GM12801 (cell line): ENCODE data around the gene CCL26.

Source experiments
- TF ChIP-seq, protein P1 (sequence below): IDR thresholded peaks from one replicate; pipeline ENCODE4 v1.5.1; 2011; ENCODE audit warnings: control low read depth; ENCODE audit not compliant: insufficient read length; ENCODE audit errors: extremely low read depth

The CCL26 gene

DNA sequence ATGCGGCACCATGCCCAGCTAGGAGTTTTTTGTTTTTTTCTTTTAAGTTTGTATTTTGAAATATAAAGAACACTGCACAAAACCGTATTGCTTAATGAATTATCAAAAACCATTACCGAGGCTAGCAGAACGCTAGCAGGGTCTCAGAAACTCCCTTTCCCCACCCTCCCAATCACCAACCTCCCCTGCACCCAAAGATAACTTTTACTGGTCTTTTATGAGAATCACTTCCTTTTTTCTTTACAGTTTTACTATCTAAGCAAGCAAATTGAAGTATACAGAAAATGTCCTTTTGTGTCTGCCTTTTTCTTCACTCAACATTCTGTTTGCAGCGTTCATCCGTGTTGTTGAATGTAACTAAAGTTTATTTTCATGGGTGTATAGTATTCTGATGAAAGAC lies 46.7 kb downstream of the CCL26 start:
- TF ChIP-seq, protein P1, sequence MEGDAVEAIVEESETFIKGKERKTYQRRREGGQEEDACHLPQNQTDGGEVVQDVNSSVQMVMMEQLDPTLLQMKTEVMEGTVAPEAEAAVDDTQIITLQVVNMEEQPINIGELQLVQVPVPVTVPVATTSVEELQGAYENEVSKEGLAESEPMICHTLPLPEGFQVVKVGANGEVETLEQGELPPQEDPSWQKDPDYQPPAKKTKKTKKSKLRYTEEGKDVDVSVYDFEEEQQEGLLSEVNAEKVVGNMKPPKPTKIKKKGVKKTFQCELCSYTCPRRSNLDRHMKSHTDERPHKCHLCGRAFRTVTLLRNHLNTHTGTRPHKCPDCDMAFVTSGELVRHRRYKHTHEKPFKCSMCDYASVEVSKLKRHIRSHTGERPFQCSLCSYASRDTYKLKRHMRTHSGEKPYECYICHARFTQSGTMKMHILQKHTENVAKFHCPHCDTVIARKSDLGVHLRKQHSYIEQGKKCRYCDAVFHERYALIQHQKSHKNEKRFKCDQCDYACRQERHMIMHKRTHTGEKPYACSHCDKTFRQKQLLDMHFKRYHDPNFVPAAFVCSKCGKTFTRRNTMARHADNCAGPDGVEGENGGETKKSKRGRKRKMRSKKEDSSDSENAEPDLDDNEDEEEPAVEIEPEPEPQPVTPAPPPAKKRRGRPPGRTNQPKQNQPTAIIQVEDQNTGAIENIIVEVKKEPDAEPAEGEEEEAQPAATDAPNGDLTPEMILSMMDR, result no peak

DNA sequence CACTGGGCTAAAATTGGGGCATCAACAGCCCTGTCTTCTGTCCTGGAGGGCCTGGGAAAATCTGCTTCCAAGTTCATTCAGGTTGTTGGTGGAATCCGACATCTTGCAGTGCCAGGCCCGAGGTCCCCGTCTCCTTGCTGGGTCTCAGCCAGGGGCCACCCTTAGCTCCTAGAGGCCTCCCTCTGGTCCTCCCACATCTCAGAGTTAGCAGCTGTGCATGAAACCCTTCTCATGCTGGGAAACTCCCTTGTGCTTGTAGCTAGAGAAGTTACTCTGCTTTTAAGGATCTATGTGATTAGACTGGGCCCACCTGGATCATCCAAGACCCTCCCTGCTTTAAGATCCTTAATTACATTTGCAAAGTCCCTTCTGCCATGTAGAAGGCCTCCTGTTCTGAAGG lies 48.6 kb downstream of the CCL26 start:
- TF ChIP-seq, protein P1, result no peak

DNA sequence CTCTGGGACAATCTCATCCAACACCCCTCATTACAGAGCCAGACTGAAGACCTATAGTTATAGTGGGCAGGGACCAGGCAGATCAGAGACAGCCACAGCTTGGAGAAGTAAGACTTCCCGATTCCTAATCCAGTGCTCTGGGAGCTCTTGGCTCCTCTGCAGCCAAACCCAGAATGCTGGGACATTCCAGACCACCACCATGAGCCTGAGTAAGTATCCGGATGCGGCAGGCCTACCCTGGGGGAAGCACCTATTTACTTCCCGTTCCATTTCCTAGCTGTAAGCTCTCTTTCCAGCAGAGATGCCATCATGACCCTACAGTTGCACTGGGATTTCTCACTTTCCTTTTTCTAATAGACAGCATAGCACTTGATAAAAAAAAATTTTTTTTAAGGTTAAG lies 49.6 kb downstream of the CCL26 start:
- TF ChIP-seq, protein P1, result no peak

DNA sequence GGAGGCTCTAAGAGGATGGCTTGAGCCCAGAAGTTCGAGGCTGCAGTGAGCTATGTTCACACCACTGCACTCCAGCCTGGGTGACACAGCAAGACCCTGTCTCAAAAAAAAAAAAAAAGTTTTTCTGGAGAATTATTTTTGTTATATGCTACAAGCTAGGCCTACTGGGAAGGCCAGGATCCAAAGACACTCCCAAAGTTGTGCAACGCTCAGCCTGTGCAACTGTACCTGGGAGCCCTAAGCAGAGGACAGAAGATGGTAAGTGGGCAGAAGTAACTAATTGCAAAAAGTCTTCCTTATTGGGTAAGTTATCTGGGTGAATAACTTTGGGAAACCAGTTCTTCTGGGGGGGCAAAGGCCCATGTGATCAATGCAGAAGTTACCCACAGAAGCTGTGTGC lies 50.6 kb downstream of the CCL26 start:
- TF ChIP-seq, protein P1, result no peak

DNA sequence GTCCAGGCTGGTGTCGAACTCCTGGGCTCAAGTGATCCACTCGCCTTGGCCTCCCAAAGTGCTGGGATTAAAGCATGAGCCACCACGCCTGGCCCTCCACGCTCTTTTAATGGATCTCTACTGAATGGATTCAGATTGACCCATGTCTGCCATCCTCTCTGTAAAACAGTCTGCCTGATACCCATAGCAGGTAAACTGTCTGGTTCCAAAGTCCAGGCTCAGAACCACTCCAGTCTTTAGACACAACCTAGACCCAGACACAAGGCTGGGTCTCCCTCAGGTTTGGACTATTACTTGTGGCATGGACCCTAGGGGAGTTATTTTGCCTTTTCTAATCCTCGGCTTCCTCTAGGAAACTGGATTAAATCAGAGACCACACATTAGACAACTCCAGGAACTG lies 52.4 kb downstream of the CCL26 start:
- TF ChIP-seq, protein P1, result no peak
